Left cardiac atrium (tissue), 4 donors: ENCODE measurements around the gene TRAP1. TPM values are rescaled to one million over a fixed set of nuclear protein-coding genes. Genes with fewer than 3 reads are reported as not detected.
"Not testable (repeated sequence)": the region's sequence is repeated elsewhere in the genome, so short reads cannot be mapped to it uniquely, and the experiment has no call there.

Source experiments
- ATAC-seq, 2 donors: fragments of 200-7000 bp; cut with Tn5 transposase; one replicate each; pipeline ENCODE4 v1.9.1; 2020; ENCODE audit warnings: mild to moderate bottlenecking in 2 of 2, moderate library complexity in 2 of 2
- DNase-seq: peaks from one replicate; pipeline ENCODE4 v3.0.0-alpha.2; 2020
- intact Hi-C, 2 donors: fragments of 100-400 bp; cut with DNase I; formaldehyde crosslinking; loops; one replicate each; pipeline versions ENCODE4 v1.14.1 to v1.15.1; 2022 to 2023
- total RNA-seq, 2 donors: library from RNA; stranded (reverse); fragmentation: NEBNext Ultra II Directional; extraction: Animal tissue kit (Norgen Biotek cat#: 25700); gene quantifications; one replicate each; pipeline ENCODE4 v1.2.1, GENCODE V29; 2021
- donor health status: DM: no; HTN: yes; CAD: no.
- donor health status: DM: no; HTN: yes; CAD: no; lungs with severe emphysema.
- donor health status: DM: yes; HTN: yes; CAD: no.
- donor health status: Dilated cardiomyopathy.

TRAP1 gene
- total RNA-seq, 2 donors from 2014 or later: 85.7 to 120 TPM

GRCh38 chr16:3640632-3641501 is 76.5 kb downstream of the TRAP1 start:
- intact Hi-C loops: no loop called here
- no peak for DNase-seq
- ATAC-seq: no peak

- intact Hi-C loops: no loop called here
- DNase-seq (no peak), ATAC-seq (no peak)
Measured at GRCh38 chr16:3640207-3640606, 77.1 kb downstream of the TRAP1 start.

GRCh38 chr16:3638916-3639644 is 78.2 kb downstream of the TRAP1 start:
- DNase-seq (no peak), ATAC-seq (no peak)
- intact Hi-C loops: no loop called here

GRCh38 chr16:3637371-3637923 is 79.9 kb downstream of the TRAP1 start:
- ATAC-seq: no peak
- no peak for DNase-seq

GRCh38 chr16:3625911-3626732 is 91.2 kb downstream of the TRAP1 start:
- intact Hi-C loops: no loop called here

More at GRCh38 chr16:3637371-3637923, 79.9 kb downstream of the TRAP1 start:
- intact Hi-C loops: no loop called here

GRCh38 chr16:3625331-3625730 is 92.0 kb downstream of the TRAP1 start:
- DNase-seq: no peak
- intact Hi-C loops: no loop called here
- ATAC-seq: no peak

More at GRCh38 chr16:3625911-3626732, 91.2 kb downstream of the TRAP1 start:
- DNase-seq (no peak), ATAC-seq (no peak)

- intact Hi-C loops: no loop called here
- DNase-seq (no peak), ATAC-seq (no peak)
Measured at GRCh38 chr16:3623642-3624041, 93.7 kb downstream of the TRAP1 start.

- ATAC-seq (no peak), DNase-seq (no peak)
- intact Hi-C loops: no loop called here
Measured at GRCh38 chr16:3618769-3619141, 98.6 kb downstream of the TRAP1 start.

- intact Hi-C loops: no loop called here
- DNase-seq (no peak), ATAC-seq (no peak)
Measured at GRCh38 chr16:3612510-3613466, 104.5 kb downstream of the TRAP1 start.

- intact Hi-C loops: no loop called here
- ATAC-seq: peak; percentile 98
- peak; percentile 93 for DNase-seq
Measured at GRCh38 chr16:3611146-3611975, 106.0 kb downstream of the TRAP1 start, which contains the start of gene SLX4. Gene SLX4, minus strand, starts transcription at chr16:3611606. Its CDS starts 2,642 bp downstream, at chr16:3608964.

GRCh38 chr16:3610698-3611145 is 106.6 kb downstream of the TRAP1 start:
- ATAC-seq (no peak), DNase-seq (no peak)
- intact Hi-C loops: no loop called here

- no peak for DNase-seq
- intact Hi-C loops: loop anchor here in 1 of 2 donors (10.0 kb wide), 1 partner anchor 75 kb away; no protein-coding TSS in a partner anchor
- ATAC-seq: no peak
Measured at GRCh38 chr16:3609895-3610697, 107.2 kb downstream of the TRAP1 start.

GRCh38 chr16:3608976-3609375 is 108.3 kb downstream of the TRAP1 start:
- DNase-seq, ATAC-seq: not testable (repeated sequence)
- intact Hi-C loops: loop anchor here in 1 of 2 donors (10.0 kb wide), 1 partner anchor 74 kb away; no protein-coding TSS in a partner anchor

GRCh38 chr16:3608069-3608468 is 109.3 kb downstream of the TRAP1 start:
- DNase-seq (no peak), ATAC-seq (no peak)
- intact Hi-C loops: loop anchor here in 1 of 2 donors (10.0 kb wide), 1 partner anchor 73 kb away; no protein-coding TSS in a partner anchor
